NCI-H2196 (cell line): ENCODE results near the gene CALML4.
A peak's percentile ranks its signal among the peaks of the same experiment; 100 is the strongest.
"Not testable (repeated sequence)": the region's sequence is repeated elsewhere in the genome, so short reads cannot be mapped to it uniquely, and the experiment has no call there.

Experiments
- DNase-seq: peaks from one replicate; lab custom pipeline; 2025; ENCODE audit not compliant: unreplicated experiment; lab: John Stamatoyannopoulos, UW

Gene CALML4

GRCh38 chr15:68204776-68205557 lies at the start of gene CALML4:
TSS of gene CALML4 (minus strand) at chr15:68205332. CDS start at chr15:68205247, 85 bp downstream.
- DNase-seq = peak; percentile 66

DNA sequence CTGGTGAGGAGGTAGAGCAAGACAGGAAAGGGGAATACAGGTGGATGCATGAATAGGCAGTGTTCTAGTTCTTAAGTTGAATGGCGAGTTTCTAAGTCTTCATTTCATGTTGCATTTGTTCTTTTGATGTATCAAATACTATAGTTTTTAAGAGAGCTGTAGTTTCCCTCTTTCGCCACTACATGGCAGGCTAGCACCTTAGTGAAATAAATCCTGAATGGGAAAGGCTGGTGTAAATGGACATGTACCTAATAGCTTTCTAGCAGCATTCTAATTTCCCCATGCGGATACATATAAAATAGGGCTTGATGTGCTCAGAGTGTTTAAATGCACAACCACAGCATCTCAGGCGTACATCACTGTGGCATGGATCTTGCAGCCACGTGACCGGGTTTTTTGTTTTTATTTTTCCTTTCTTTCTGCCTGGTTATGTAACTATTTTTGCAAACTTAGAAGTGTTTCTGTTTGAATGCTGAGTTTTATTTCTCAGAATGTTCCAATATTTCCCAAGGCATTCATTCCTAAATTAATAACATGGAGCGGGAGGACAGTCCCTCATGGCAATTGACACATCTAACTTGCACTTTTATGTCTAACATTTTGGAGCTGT lies 47.9 kb upstream of the CALML4 start:
- peak; percentile 60 for DNase-seq

- no peak for DNase-seq
Observed at GRCh38 chr15:68249058-68249713, 44.1 kb upstream of the CALML4 start.

GRCh38 chr15:68244235-68244634 lies 39.1 kb upstream of the CALML4 start:
- no peak for DNase-seq

GRCh38 chr15:68241088-68241935 lies 36.2 kb upstream of the CALML4 start:
- DNase-seq = no peak

DNA sequence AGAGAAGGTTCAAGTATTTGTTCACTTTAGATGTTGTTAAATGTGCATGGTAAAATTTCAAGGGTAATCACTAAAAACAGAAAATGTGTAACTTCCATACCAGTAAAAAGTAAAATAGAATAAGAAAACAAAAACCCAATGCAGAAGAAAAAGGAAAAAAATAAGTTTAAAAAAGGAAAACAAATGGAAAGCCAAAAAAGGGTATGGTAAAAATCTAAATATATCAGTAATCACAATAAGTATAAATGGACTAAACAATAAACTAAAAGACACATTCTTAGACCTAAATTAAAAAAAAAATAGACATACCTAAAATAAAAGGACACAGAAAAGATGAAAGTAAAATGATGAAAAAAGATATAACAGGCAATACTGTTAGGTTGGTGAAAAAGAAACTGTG lies 33.9 kb upstream of the CALML4 start:
- DNase-seq = no peak

- DNase-seq = no peak
Observed at GRCh38 chr15:68235022-68235421, 29.9 kb upstream of the CALML4 start.

GRCh38 chr15:68234520-68234919 lies 29.4 kb upstream of the CALML4 start:
- not testable (repeated sequence) for DNase-seq

DNA sequence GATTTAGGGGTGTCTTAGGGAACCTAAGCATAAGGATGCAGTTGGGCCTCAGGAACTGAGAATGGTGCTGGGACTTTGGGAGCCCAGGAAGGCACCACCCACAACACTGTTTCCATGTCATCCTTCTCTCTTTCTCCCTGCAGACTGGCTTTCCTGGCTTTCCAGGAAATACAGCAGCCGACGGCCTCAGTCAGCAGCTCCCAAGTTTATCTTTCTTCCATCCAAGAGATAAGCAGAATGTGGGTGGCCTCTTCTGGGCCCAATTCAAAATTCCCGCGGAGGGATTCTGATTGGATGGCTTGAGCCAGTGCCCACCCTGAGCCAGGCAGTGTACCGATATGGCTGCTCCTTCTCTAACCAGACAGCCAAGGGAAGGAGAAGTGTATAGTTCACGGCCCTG lies 28.9 kb upstream of the CALML4 start:
- no peak for DNase-seq

DNA sequence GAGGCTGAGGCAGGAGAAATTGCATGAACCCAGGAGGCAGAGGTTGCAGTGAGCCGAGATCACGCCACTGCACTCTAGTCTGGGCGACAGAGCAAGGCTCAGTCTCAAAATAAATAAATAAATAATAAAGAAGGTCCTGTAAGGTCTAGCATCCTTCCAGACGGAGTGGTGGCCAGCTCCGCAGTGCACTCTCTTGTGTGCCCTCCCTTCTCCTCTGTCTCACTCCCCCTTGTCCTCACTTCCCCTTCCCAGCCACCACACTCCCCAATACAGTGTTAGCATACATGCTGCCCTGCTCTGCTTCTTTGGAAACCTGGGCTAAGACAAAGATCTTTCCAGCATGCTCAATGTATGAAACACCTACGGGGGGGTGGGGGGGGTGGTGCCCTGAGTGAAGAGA lies 27.8 kb upstream of the CALML4 start:
- DNase-seq = no peak

DNA sequence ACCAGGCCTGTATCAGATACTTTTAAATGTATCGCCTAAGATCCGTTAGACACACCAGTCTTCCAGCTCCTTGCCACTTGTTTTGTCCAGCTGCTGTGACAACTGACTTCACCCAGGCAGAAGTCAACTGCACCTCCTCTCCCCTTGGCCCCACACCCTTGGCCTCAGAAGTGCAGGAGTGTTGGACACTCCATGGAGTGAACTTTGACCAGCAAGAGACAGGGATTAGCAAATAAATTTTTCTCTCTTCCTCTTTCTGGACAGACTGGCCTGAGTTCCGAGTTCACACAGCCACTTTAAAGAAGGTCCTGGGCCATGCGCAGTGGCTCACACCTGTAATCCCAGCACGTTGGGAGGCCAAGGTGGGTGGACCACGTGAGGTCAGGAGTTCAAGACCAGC lies 27.3 kb upstream of the CALML4 start:
- DNase-seq = no peak

GRCh38 chr15:68231102-68231818 lies 26.1 kb upstream of the CALML4 start:
- DNase-seq = no peak

- DNase-seq = no peak
Observed at GRCh38 chr15:68230157-68231100, 25.3 kb upstream of the CALML4 start.

GRCh38 chr15:68229386-68230156 lies 24.4 kb upstream of the CALML4 start, which contains the start of gene CLN6:
TSS of gene CLN6 (minus strand) at chr15:68229728. CDS start at chr15:68229584, 144 bp downstream.
- peak; percentile 72 for DNase-seq

DNA sequence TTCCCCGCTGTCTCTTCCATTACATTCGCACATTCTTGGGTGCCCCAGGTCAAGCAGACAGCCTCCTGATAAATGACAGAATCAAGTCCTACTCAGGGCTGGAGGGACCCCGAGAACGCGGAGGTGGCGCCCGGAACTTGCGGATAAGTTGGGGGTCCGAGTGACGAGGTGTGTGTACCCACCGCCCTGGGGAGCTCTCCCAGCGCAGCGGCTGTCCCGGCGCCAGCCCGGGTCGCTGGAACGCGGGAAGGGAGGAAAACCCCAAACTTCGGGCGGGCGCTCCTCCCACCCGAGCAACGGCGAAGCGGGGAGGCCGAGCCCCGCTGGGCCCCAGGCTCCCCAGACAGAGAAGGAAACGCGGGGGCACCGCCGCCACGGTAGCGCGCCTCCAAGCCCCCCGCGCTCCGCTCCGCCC lies 23.8 kb upstream of the CALML4 start:
- DNase-seq = no peak

DNA sequence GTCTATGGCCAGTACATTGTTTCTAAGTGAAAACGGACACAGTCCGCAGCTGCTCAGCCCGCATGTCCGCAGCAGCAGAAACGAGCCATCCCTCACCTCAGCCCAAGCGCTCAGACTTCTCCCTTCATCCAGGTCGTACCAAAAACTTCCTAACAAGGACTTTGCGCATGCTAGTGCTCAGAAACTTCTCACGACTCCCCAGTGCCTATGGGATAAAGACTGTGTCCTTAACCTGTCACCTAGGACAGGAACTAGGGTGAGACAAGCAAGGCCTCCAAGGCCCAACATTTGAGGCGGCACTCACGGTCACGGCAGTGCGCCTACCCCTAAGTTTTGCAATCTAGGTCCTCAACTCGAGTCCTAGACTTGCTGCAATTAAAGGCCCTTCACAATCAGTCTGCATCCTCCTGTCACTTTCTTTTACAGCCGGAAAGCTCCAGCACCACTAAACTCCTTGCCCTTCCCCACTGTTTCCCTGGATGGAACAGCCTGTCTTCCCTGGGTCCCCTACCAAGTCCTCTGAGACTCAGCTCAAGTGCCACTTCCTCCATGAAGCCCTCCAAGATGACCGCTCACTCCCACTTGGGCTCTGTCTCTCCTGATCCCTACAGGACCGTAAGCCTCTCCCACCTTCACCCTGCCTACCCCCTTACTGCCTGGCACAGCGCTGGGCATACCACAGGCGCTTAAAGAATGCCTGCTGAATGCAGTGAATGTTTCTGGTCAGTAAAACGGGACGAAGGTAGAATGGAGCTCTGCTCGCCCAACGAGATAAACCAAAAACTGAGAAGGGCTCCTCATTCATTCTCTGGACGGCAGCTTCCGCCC lies 23.2 kb upstream of the CALML4 start:
- DNase-seq = no peak

GRCh38 chr15:68227643-68228142 lies 22.6 kb upstream of the CALML4 start:
- no peak for DNase-seq
